HG03342 (cell line): ENCODE measurements around the gene SEMA3E.

Experiments used
- ATAC-seq: cut with Tn5 transposase; IDR thresholded peaks from one replicate; pipeline ENCODE4 v1.9.1; 2021; ENCODE audit warnings: mild to moderate bottlenecking, moderate library complexity; ENCODE audit not compliant: unreplicated experiment

SEMA3E gene

GRCh38 chr7:83366629-83367028 is 282.3 kb downstream of the SEMA3E start:
- no peak for ATAC-seq

- no peak for ATAC-seq
Observed at GRCh38 chr7:83365746-83366145, 283.2 kb downstream of the SEMA3E start.

- no peak for ATAC-seq
Observed at GRCh38 chr7:83362871-83363550, 285.9 kb downstream of the SEMA3E start.

GRCh38 chr7:83359108-83359507 is 289.8 kb downstream of the SEMA3E start:
- no peak for ATAC-seq

- no peak for ATAC-seq
Observed at GRCh38 chr7:83355143-83355542, 293.8 kb downstream of the SEMA3E start.

GRCh38 chr7:83347945-83348444 is 300.9 kb downstream of the SEMA3E start:
- ATAC-seq: no peak

- no peak for ATAC-seq
Observed at GRCh38 chr7:83339907-83340306, 309.0 kb downstream of the SEMA3E start.

GRCh38 chr7:83338277-83338950 is 310.5 kb downstream of the SEMA3E start:
- ATAC-seq: no peak

GRCh38 chr7:83337050-83337449 is 311.9 kb downstream of the SEMA3E start:
- ATAC-seq: no peak

GRCh38 chr7:83326223-83326622 is 322.7 kb downstream of the SEMA3E start:
- ATAC-seq: no peak

- ATAC-seq: no peak
Observed at GRCh38 chr7:83325083-83325482, 323.9 kb downstream of the SEMA3E start.

- ATAC-seq: no peak
Observed at GRCh38 chr7:83324596-83324995, 324.3 kb downstream of the SEMA3E start.

GRCh38 chr7:83321011-83321410 is 327.9 kb downstream of the SEMA3E start:
- no peak for ATAC-seq

- no peak for ATAC-seq
Observed at GRCh38 chr7:83313931-83314330, 335.0 kb downstream of the SEMA3E start.
